Ramos (cell line): ENCODE data around the gene MAD1L1.
"Not testable (repeated sequence)": the region's sequence is repeated elsewhere in the genome, so short reads cannot be mapped to it uniquely, and the experiment has no call there.

Experiments
- in situ Hi-C: fragments of 300-500 bp; cut with MboI; formaldehyde crosslinking; loops from one replicate; pipeline ENCODE4 v1.14.3; 2022; ENCODE audit warnings: low sequenced_read_pairs; ENCODE audit not compliant: unreplicated experiment

MAD1L1 gene

GRCh38 chr7:2062648-2063047 is 170.1 kb downstream of the MAD1L1 start:
- in situ Hi-C loops, result no loop called here

GRCh38 chr7:2060701-2061100 is 172.0 kb downstream of the MAD1L1 start:
- in situ Hi-C loops, result no loop called here

DNA sequence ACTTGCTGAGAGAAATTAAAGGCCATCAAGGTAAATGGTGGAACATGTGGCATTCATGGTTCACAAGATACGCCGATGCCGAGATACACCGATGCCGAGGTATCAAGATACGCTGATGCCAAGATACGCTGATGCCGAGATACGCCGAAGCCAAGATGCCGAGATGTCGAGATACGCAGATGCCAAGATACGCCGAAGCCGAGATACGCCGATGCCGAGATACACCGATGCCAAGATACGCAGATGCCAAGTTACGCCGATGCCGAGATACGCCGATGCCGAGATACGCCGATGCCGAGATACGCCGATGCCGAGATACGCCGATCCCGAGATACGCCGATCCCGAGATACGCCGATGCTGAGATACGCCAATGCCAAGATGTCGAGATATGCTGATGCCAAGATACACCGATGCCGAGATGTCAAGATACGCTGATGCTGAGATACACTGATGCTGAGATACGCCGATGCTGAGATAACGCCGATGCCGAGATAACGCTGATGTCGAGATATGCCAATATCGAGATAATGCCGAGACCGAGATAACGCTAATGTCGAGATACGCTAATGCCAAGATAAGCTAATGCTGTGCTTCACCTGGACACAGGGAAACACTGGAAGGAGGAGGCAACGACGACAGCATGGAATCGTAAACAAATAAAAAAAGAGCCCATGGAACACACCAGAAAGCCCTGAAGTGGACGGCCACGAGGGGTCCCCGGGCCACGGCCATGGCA is 172.6 kb downstream of the MAD1L1 start:
- in situ Hi-C loops, result no loop called here

DNA sequence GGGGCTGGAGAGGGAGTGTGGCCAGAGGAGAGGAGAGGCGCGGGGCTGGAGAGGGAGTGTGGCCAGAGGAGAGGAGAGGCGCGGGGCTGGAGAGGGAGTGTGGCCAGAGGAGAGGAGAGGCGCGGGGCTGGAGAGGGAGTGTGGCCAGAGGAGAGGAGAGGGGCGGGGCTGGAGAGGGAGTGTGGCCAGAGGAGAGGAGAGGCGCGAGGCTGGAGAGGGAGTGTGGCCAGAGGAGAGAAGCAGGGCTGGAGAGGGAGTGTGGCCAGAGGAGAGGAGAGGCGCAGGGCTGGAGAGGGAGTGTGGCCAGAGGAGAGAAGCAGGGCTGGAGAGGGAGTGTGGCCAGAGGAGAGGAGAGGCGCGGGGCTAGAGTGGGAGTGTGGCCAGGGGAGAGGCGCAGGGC is 174.5 kb downstream of the MAD1L1 start:
- in situ Hi-C loops, result not testable (repeated sequence)

DNA sequence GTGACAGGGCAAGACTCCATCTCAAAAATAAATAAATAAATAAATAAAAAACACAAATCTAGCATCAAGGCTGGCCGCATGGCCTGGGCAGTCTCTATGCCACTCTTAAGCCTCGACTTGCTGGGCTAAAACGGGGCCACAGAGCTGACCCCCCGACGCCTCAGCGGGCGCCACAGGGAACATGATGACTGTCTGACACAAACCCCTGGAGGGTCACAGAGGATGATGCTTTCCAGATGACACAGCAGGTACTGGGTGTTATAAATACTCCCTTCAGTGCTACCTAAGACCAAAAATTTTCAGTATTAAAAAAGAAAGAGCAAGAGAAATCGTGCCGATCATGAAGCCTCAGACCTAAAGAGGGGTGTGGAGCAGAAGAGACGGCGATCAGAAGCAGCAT is 176.8 kb downstream of the MAD1L1 start:
- in situ Hi-C loops, result no loop called here

GRCh38 chr7:2054927-2055326 is 177.8 kb downstream of the MAD1L1 start:
- in situ Hi-C loops, result no loop called here

DNA sequence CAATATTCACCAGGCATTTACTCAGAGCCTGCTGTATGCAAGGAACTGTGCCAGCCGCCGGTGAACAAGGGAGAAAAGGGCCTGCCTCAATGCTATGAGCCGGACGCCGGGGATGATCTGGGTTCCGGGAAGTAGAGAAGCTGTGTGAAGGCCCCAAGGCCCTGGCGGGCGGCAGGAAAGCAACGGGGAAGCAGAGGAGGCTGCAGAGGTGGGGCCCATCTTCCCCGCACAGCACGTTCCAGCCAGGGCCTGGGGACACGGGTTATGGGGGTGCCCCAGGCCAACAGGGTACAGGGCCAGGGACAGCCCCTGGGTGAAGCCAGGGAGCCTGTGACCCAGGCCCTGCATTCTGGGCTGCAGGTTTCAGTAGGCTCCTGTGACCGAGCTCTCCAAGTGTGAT is 179.3 kb downstream of the MAD1L1 start:
- in situ Hi-C loops, result no loop called here

DNA sequence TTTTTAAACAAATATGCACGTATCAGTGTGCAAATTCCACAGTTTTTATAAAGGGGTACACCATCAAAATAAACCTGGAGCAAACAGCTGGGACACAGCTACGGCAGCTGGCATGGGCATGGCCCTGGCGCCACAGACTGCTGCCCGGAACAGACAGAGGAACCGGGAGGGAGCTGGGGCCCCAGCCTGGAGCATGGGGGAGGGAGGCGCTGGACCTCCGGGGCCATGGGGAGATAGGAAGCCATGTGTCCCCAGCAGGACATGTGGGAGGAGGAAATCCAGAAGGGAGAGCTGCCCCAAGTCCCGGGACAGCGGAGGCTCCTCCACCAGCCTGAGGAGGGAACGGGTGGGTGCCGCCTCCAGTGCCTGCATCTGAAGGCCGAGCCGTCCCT is 180.1 kb downstream of the MAD1L1 start:
- in situ Hi-C loops, result no loop called here

GRCh38 chr7:2051707-2052656 is 180.8 kb downstream of the MAD1L1 start:
- in situ Hi-C loops, result no loop called here

DNA sequence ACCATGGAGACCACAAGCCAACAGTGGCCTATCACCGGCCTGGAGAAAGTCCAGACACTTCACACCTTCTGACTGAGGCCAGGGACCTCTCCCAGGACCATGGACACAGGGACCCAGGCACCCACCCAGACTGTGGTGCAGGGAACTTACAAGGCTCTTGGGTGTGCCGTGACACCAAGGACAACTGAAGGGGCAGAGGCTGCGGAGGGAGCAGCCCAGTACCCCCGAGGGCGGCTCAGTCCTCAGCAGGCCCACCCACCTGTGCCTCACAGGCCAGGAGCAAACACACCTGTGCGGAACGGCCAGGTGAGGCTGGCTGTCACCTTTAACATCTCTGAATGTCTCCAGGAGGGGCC is 182.3 kb downstream of the MAD1L1 start:
- in situ Hi-C loops, result no loop called here

GRCh38 chr7:2049782-2050510 is 182.8 kb downstream of the MAD1L1 start:
- in situ Hi-C loops, result no loop called here

DNA sequence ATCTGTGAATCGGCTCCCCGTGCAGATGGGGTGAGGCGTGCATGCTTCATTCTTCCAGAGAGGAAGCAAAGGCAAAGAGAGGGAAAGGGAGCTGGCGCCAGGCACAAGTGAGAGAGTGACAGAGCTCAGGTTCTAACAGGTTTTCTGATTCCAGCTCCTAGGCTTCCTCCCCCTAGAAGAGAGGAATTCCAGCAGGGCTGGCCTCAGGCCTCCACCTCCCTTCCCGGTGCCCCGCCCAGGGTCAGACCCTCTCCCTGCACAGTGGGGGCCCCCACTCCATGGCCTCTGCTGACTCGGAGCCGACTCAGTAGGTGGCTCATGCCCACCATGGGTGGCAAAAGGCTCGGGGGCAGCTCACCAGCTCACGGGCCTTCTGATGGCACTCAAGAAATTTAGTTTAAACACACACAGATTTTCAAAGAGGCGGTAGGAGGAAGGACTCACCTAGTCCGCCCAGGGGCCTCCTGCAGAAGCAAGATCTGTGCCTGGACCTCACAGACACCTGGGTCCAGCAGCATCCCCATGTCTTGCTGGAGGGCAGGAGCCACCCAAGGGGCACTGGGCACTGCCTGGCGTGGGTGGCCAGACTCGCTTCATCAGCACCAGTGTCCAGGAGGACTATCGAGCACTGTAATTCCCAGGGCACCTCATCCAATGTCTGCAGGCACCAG is 183.5 kb downstream of the MAD1L1 start:
- in situ Hi-C loops, result no loop called here

DNA sequence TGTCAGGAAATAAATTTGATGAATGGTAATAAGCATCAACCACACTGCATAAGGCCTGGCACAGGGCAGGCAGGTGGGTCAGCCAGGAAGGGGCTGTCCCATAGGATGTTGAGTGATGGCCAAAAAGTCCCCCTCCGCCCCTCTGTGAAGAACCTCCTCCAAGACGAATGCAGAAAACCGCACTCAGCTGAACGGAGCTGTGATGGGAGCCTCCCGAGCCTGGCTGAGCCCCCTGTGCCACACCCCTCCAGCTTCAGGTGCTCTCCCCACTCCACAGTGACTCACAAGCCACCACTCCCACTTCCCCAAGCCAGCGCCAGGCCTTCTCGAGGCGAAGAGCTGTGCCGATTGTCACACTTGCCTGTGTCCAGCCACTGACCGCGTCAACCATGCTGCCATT is 184.2 kb downstream of the MAD1L1 start:
- in situ Hi-C loops, result no loop called here

DNA sequence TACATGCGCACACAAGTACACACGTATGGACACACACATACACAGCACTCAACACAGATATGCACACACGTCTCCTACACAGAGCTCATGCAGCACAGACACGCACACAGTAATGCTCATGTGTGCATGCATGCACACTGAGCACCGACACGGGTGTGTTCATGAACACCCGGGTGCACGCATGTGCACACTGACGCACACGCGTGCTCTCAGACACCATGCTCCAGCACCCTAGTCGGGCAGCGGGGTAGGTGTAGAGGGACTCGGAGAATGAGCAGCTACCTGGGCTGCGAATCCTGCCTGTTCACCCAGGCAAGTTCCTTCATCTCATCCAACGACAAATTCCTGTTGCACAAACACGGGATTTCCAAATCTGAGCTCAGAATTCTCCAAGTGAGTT is 184.7 kb downstream of the MAD1L1 start:
- in situ Hi-C loops, result no loop called here

DNA sequence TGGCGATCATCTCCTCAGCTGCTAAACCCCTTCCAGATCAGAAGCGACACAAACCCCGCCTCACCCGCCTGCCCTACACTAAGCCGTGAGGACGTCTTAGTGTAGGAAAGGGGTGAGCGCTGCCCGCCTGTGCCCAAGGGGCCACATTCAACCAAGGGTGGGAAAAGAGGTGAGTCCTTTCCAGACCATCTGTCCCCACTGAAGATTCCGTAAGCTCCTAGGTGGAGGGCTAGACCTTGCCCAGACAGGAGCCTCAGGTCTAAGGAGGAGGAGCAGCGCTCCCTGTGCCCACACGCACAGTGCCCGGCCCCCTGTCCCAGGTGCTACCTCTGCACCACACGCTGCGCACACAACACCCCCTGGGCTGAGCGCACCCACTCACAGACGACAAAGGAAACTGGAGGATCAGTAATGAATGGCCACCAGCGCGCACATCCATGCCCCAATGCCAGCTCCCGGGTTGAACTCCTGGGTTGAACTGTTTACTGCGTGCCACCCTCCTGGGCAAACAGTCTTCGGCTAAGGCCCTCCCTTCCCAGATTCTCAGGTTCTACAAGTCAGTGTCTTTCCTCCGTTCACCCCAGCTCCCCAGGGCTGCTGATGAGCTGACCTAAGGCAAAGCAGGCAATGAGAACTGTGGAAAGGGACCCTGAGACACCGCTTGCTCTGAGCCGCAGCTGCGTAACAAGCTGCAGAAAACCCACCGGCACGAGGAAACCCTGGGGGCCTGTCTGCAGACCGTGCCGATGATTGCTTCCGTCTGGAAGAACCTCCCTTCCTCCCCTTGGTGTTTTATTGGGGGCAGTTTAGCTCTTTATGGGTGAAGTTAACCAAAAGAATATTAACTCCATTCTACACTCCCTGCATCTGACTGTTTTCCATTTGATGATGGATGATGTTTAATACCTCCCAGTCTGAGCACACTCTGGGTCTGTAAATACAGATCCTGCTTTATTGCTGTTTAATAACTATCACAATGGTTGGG is 185.9 kb downstream of the MAD1L1 start:
- in situ Hi-C loops, result no loop called here

GRCh38 chr7:2045559-2046405 is 187.0 kb downstream of the MAD1L1 start:
- in situ Hi-C loops, result no loop called here

- in situ Hi-C loops, result no loop called here
Measured at GRCh38 chr7:2044883-2045471, 187.8 kb downstream of the MAD1L1 start.

GRCh38 chr7:2044311-2044882 is 188.3 kb downstream of the MAD1L1 start:
- in situ Hi-C loops, result no loop called here
